Measurements from ENCODE around the gene MYO9B.

- TF ChIP-seq FOSL1 (IDR thresholded peaks at IDR 0.05; ENCODE audit: low read depth) (no peak), CTCF (IDR thresholded peaks at IDR 0.05 in 2 of 3, conservative IDR thresholded peaks at IDR 0.05 in 1 of 3; ENCODE audit: borderline replicate concordance in 1 of 3, insufficient read depth in 1 of 3, low read depth in 2 of 3, low read length in 2 of 3) (peak in 1 of 3 experiments; percentile 13; a peak in 1 of 6 replicates), POLR2AphosphoS5 (IDR thresholded peaks at IDR 0.05; ENCODE audit: low read depth, low read length) (no peak), MAX (IDR thresholded peaks at IDR 0.05) (no peak), EZH2 (IDR thresholded peaks at IDR 0.05) (no peak), ZFX (IDR thresholded peaks at IDR 0.05) (no peak)
Measured at GRCh38 chr19:17183271-17183761, 107.7 kb downstream of the MYO9B start.

Data from HCT116 (cell line).